Embryonic facial prominence (tissue), 1 donor: ENCODE data around the gene RIN1.

ENCODE experiments used
- DNase-seq: peaks from one replicate; pipeline ENCODE4 v3.0.0-alpha.2; 2016; ENCODE audit errors: extremely low spot score

The RIN1 gene

DNA sequence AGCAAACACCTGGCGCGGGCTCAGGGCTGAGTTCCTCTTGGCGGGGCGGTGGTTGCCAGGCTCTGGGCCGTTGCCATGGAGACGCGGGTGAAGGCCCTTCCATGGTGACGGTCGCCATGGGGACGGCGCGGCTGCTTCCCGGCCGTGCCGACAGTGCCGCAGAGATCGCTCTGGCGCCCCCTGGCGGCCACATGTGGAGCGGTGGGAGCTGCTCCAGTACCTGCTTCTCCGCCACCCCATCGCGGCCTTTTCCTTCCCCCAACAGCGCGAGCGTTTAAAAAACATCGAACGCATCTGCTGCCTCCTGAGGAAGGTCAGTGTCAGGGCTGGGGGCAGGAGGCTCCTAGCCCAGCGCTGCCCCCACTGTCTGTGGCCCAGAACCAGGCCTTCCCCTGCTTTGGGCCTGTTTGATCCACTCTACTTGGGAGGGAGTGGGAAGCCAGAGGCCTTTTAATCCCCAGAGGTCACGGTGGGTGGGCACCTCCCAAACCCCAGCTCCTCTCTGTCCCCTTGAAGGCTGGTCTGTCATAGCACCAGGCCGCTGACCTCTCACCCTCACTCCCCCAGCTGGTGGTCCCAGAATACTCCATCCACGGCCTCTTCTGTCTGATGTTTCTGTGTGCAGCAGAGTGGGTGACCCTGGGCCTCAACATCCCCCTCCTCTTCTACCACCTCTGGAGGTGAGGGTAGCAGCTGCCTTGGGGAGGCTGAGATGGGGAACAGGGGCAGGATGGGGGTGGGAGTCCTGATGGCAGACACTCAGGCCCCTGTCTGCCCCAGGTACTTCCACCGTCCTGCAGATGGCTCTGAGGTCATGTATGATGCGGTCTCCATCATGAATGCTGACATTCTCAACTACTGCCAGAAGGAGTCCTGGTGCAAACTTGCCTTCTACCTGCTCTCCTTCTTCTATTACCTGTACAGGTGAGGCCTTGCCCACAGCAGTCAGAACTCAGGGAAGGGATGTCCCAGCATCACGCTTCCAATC, 53.5 kb downstream of the RIN1 start:
- DNase-seq = peak; percentile 96
